ENCODE results near the gene GRHL1.

Gene GRHL1

DNA sequence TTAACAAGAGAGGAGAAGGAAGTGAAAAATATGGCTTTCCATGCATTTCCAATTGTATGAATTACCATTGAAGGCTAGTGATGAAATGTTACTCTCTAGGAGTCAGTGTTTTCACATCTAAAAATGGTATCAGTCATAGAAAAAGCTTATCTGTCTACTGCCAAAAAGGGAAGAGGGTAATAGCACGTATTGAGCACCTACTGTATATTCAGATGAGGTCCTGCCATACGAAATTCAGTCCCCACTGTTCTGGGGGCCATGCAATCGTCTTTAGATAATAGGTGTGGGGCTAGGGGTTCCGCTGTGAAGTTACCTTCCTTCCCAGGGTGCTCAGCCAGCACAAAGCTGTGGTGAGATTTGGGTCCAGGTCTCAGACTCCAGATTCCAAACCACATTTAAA lies 14.2 kb upstream of the GRHL1 start:
- H3K36me3 ChIP-seq (ENCODE audit: control insufficient read depth in 1 of 2, insufficient read depth in 2 of 2, low read length in 2 of 2), result peaks cover 6 to 11% of the 10 kb centered on the region in 2 donors
- H3K27ac ChIP-seq (ENCODE audit: low read length), result no peak overlapping the region
- no peak overlapping the region for H3K4me3 ChIP-seq (ENCODE audit: low read depth in 1 of 2, low read length in 2 of 2)
- H3K4me1 ChIP-seq (ENCODE audit: control insufficient read depth in 1 of 2, insufficient read depth in 2 of 2, low read length in 2 of 2), result no peaks in the 10 kb centered on the region
- H3K9me3 ChIP-seq (ENCODE audit: control insufficient read depth in 1 of 2, low read length in 2 of 2), result no peaks in the 10 kb centered on the region
- H3K27me3 ChIP-seq (ENCODE audit: low read depth, low read length), result no peaks in the 10 kb centered on the region

DNA sequence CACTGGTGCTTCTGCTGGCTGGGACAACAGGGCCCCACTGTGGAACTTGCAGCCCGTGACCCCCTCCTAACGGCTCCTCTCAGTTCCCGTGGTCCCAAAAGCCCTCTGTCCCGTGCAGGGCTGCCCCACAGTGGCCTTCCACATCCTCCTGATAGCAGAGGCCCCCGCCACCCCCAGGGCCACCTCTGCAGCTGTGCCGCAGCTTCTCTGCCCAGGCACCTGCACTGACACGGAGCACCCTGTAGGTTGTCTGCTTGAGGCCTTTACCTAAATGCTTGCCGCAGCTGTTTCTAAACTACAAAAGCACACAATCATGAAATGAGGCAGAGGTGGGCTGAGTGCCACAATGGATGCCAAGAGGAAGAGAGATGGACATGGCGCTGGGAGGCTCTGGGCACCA lies 13.5 kb upstream of the GRHL1 start:
- H3K36me3 ChIP-seq (ENCODE audit: control insufficient read depth in 1 of 2, insufficient read depth in 2 of 2, low read length in 2 of 2), result peaks cover 6 to 9% of the 10 kb centered on the region in 2 donors
- no peak overlapping the region for H3K27ac ChIP-seq (ENCODE audit: low read length)
- H3K27me3 ChIP-seq (ENCODE audit: low read depth, low read length), result no peaks in the 10 kb centered on the region
- no peaks in the 10 kb centered on the region for H3K9me3 ChIP-seq (ENCODE audit: control insufficient read depth in 1 of 2, low read length in 2 of 2)
- no peaks in the 10 kb centered on the region for H3K4me1 ChIP-seq (ENCODE audit: control insufficient read depth in 1 of 2, insufficient read depth in 2 of 2, low read length in 2 of 2)
- no peak overlapping the region for H3K4me3 ChIP-seq (ENCODE audit: low read depth in 1 of 2, low read length in 2 of 2)

DNA sequence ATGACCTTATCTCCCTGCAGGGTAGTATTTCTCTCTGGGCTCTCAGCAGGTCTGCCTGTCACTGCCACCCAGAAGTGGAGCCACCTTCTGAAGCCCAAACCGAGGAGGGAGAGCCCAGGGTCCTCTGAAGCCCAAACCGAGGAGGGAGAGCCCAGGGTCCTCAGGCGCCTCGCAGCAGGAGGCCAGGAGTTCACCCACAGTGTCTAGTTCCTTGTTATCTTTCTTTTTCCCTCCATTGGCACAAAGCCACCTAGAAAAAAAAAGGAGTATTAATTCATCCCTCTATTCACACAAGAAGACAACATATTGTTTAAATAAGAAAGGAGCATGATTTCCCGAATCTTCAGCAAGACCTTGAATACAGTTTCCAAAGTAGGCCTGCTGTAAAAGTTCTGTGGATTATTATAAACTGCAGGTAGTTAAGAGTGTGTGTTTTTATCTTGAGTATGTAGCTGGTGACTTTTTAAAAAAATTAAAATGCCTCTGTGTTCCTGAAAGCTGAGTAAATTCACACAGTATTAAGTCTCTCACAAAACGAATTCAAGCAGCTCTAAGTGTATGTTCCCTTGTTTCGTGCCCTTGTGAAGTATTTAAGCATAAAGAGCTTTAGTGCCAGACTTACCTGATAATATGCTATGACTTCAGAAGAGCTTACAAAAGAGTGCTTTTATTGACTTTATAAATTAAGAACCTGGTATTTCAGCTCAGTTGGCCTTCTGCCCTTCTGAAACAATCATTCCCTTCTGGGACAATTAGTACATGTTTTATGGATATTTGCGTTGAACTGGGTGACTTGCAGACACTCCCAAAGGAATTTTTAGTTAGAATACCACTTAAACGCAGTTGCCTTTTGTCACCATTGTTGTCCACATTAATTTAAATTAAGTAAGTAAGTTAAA lies 11.7 kb upstream of the GRHL1 start:
- Histone ChIP-seq H3K4me3 (ENCODE audit: low read depth in 1 of 2, low read length in 2 of 2) (no peak overlapping the region), H3K27me3 (ENCODE audit: low read depth, low read length) (no peaks in the 10 kb centered on the region), H3K4me1 (ENCODE audit: control insufficient read depth in 1 of 2, insufficient read depth in 2 of 2, low read length in 2 of 2) (no peaks in the 10 kb centered on the region), H3K36me3 (ENCODE audit: control insufficient read depth in 1 of 2, insufficient read depth in 2 of 2, low read length in 2 of 2) (no peaks in the 10 kb centered on the region), H3K27ac (ENCODE audit: low read length) (no peak overlapping the region), H3K9me3 (ENCODE audit: control insufficient read depth in 1 of 2, low read length in 2 of 2) (no peaks in the 10 kb centered on the region)

DNA sequence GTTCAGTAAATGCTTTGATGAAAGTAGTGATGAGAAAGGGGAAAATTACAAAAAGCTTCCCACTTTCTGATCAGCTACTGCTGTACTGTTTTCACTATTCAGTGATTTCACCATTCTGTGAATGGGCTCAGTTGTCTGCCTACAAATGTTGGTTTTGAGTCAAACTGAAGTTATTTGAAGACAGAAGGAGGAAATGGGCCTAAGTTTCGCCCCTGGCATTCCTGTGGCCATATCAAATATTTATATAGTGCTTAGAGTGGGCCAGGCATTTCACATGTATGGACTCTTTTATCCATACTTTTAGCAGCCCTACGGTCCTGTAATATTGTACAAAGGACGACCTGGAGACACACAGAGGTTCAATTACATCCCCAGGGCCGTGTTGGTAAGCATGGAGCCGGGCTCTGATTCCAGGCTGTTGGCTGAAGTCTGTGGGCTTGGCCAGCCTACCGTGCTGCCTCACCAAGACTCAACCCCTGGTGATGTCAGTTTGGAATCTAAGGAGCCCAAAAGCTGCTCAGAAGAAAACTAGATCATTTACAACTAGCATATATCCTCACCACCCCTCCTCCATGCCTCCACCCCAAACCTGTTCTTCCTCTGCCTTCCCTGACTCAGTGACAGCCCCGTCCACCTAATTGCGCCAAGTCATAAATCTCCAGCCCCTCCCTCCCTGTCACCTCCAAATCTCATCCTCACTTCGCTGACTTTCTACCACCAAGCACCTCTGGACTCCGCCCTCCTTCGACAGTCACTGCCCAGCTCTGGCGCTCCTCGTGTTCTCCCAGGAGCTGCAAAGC lies 10.1 kb upstream of the GRHL1 start:
- Histone ChIP-seq H3K4me1 (ENCODE audit: control insufficient read depth in 1 of 2, insufficient read depth in 2 of 2, low read length in 2 of 2) (no peaks in the 10 kb centered on the region), H3K4me3 (ENCODE audit: low read depth in 1 of 2, low read length in 2 of 2) (no peak overlapping the region), H3K36me3 (ENCODE audit: control insufficient read depth in 1 of 2, insufficient read depth in 2 of 2, low read length in 2 of 2) (no peaks in the 10 kb centered on the region), H3K27me3 (ENCODE audit: low read depth, low read length) (no peaks in the 10 kb centered on the region), H3K27ac (ENCODE audit: low read length) (no peak overlapping the region), H3K9me3 (ENCODE audit: control insufficient read depth in 1 of 2, low read length in 2 of 2) (no peaks in the 10 kb centered on the region)

DNA sequence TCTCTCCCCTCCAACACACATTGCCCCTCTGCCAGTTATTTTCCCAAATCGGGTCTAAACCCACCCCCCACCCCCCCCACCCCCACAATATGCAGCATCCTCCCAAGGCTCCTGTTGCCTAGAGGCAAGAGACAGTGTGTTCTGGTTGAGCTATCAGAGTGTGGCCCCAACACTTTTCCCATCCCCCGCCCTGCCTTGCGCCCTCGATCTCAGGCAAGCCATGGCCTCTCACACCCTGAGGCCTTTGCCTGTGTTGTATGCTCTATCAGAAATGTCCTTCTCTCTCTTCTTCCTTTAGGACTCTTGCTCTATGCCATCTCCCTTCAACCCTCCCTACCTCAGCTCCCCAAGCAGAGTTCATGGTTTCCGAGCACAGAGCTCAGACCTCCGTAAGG lies 9.5 kb upstream of the GRHL1 start:
- H3K27ac ChIP-seq (ENCODE audit: low read length), result no peak overlapping the region

DNA sequence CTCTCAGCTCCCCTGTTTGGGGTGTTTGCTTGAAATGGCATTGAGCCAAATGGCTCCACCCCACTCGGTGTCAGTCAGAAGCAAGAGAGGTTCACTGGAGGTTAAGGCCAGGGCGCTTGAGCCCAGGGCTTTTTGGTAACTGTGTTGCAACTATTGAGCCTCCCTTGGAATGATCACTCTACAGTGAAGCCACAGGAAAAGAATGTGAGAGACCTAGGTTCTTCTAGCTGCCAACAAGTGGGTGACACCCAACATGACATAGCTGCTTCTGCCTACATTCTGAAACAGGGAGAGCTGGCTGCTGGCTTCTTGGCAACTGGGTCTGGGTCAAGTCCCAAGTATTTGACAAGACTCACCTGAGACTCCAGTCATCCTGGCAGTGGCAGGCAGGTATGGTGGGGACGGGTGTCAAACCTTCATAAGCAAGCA lies 7.1 kb upstream of the GRHL1 start:
- Histone ChIP-seq H3K27me3 (ENCODE audit: low read depth, low read length) (no peaks in the 10 kb centered on the region), H3K9me3 (ENCODE audit: control insufficient read depth in 1 of 2, low read length in 2 of 2) (no peaks in the 10 kb centered on the region), H3K36me3 (ENCODE audit: control insufficient read depth in 1 of 2, insufficient read depth in 2 of 2, low read length in 2 of 2) (no peaks in the 10 kb centered on the region), H3K27ac (ENCODE audit: low read length) (no peak overlapping the region), H3K4me3 (ENCODE audit: low read depth in 1 of 2, low read length in 2 of 2) (no peak overlapping the region), H3K4me1 (ENCODE audit: control insufficient read depth in 1 of 2, insufficient read depth in 2 of 2, low read length in 2 of 2) (no peaks in the 10 kb centered on the region)

More for the DNA sequence above, 9.5 kb upstream of the GRHL1 start:
- Histone ChIP-seq H3K4me3 (ENCODE audit: low read depth in 1 of 2, low read length in 2 of 2) (no peak overlapping the region), H3K4me1 (ENCODE audit: control insufficient read depth in 1 of 2, insufficient read depth in 2 of 2, low read length in 2 of 2) (no peaks in the 10 kb centered on the region), H3K27me3 (ENCODE audit: low read depth, low read length) (no peaks in the 10 kb centered on the region), H3K9me3 (ENCODE audit: control insufficient read depth in 1 of 2, low read length in 2 of 2) (no peaks in the 10 kb centered on the region), H3K36me3 (ENCODE audit: control insufficient read depth in 1 of 2, insufficient read depth in 2 of 2, low read length in 2 of 2) (no peaks in the 10 kb centered on the region)

DNA sequence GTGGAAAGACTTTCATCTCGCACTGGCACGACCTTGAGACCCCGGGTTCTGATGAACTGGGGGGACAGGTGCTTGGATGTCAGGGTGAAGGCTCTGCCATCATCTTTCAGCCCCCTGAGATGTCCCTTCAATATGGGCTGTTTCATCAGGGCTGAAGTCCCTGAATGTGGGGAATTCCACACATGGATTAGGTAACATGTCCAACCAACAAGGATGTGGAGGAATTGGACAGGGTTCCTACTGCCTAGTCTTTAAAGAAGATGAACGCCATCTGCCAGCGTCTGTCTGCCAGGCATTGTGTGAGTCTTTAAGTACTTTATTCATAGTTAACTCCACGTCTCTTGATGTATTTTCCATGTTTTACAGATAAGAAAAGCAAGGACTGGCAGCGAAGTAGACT lies 5.9 kb upstream of the GRHL1 start:
- Histone ChIP-seq H3K4me1 (ENCODE audit: control insufficient read depth in 1 of 2, insufficient read depth in 2 of 2, low read length in 2 of 2) (no peaks in the 10 kb centered on the region), H3K4me3 (ENCODE audit: low read depth in 1 of 2, low read length in 2 of 2) (no peak overlapping the region), H3K36me3 (ENCODE audit: control insufficient read depth in 1 of 2, insufficient read depth in 2 of 2, low read length in 2 of 2) (no peaks in the 10 kb centered on the region)

DNA sequence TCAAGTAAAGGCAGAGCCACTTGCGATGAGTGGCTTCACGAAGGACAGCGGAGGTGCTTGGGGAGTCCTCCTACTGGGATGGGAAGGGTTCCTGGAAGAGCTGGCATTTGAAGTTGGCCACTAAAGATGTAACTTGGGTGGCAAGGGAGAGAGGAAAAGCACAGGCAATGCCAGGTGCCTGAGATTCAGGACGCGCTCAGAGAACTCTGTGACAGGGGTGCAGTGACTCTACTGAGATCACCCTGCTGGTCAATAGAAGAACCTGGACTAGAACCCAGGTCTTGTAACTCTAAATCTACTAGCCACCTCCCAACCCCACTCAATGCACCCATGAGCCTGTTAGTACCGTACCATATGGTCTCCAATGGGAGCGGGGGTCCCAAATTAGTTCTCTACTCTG lies 5.4 kb upstream of the GRHL1 start:
- Histone ChIP-seq H3K9me3 (ENCODE audit: control insufficient read depth in 1 of 2, low read length in 2 of 2) (no peaks in the 10 kb centered on the region), H3K27me3 (ENCODE audit: low read depth, low read length) (no peaks in the 10 kb centered on the region), H3K27ac (ENCODE audit: low read length) (no peak overlapping the region), H3K36me3 (ENCODE audit: control insufficient read depth in 1 of 2, insufficient read depth in 2 of 2, low read length in 2 of 2) (no peaks in the 10 kb centered on the region), H3K4me3 (ENCODE audit: low read depth in 1 of 2, low read length in 2 of 2) (no peak overlapping the region), H3K4me1 (ENCODE audit: control insufficient read depth in 1 of 2, insufficient read depth in 2 of 2, low read length in 2 of 2) (no peaks in the 10 kb centered on the region)

More for the DNA sequence above, 5.9 kb upstream of the GRHL1 start:
- Histone ChIP-seq H3K27ac (ENCODE audit: low read length) (no peak overlapping the region), H3K9me3 (ENCODE audit: control insufficient read depth in 1 of 2, low read length in 2 of 2) (no peaks in the 10 kb centered on the region), H3K27me3 (ENCODE audit: low read depth, low read length) (no peaks in the 10 kb centered on the region)

DNA sequence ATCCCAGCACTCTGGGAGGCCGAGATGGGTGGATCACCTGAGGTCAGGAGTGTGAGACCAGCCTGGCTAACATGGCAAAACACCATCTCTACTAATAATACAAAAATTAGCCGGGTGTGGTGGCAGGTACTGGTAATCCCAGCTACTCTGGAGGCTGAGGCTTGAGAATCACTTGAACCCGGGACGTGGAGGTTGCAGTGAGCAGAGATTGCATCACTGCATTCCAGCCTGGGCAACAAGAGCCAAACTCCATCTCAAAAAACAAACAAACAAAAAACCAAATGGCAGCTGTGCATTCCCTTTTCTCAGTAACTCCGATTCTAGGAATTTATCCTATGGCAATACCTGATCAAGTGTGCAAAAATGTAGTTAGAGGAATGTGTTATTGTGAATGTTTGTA lies 4.7 kb upstream of the GRHL1 start:
- no peak overlapping the region for H3K27ac ChIP-seq (ENCODE audit: low read length)
- no peaks in the 10 kb centered on the region for H3K36me3 ChIP-seq (ENCODE audit: control insufficient read depth in 1 of 2, insufficient read depth in 2 of 2, low read length in 2 of 2)
- no peaks in the 10 kb centered on the region for H3K4me1 ChIP-seq (ENCODE audit: control insufficient read depth in 1 of 2, insufficient read depth in 2 of 2, low read length in 2 of 2)
- no peaks in the 10 kb centered on the region for H3K9me3 ChIP-seq (ENCODE audit: control insufficient read depth in 1 of 2, low read length in 2 of 2)
- H3K4me3 ChIP-seq (ENCODE audit: low read depth in 1 of 2, low read length in 2 of 2), result no peak overlapping the region
- H3K27me3 ChIP-seq (ENCODE audit: low read depth, low read length), result no peaks in the 10 kb centered on the region

DNA sequence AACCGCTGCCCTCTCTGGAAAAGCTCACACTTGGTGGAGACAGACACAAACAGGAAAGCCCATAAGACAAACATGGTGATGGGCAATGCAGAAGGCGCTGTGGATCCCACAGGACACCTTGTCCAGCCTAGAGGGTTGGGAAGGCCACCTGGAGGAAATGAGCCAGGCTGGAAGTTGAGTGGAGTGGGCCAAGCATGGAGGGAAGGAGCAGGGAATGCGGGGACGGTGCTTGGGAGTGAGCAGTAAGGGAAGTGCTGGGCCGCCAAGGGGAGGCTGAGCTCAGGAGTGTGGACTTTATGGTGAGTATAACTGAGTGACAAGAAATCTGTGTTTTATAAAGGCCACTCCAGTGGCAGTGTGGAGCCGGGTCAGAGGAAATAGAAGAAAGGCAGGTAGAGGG lies 2.8 kb upstream of the GRHL1 start:
- H3K9me3 ChIP-seq (ENCODE audit: control insufficient read depth in 1 of 2, low read length in 2 of 2), result no peaks in the 10 kb centered on the region

DNA sequence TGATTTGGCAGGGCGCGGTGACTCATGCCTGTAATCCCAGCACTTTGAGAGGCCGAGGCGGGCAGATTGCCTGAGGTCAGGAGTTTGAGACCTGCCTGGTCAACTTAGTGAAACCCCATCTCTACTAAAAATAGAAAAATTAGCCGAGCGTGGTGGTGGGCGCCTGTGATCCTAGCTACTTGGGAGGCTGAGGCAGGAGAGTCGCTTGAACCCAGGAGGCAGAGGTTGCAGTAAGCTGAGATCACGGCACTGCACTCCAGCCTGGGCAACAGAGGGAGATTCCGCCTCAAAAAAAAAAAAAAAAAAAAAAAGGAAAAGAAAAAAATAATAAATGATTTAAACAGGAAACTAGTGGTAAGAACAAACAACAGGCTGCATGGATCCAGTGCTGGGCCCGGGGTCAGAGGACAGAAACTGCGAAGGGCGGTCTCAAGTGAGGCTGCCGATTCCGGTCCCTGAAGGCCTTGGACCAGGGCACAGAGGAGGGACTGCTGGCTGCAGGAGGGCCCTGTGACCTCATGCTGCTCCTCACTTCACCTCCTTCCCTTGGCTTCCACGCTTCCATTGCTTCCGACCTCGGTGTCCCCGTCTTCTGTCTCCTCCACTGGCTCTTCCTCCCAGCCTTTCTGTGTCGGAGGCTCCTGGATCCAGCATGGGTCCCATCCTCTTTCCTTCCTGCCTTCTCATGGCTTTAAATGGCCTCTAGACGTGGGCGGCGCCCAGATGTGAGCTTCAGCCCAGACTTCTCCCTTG lies 2.1 kb upstream of the GRHL1 start:
- no peaks in the 10 kb centered on the region for H3K27me3 ChIP-seq (ENCODE audit: low read depth, low read length)
- H3K4me1 ChIP-seq (ENCODE audit: control insufficient read depth in 1 of 2, insufficient read depth in 2 of 2, low read length in 2 of 2), result no peaks in the 10 kb centered on the region
- no peaks in the 10 kb centered on the region for H3K36me3 ChIP-seq (ENCODE audit: control insufficient read depth in 1 of 2, insufficient read depth in 2 of 2, low read length in 2 of 2)
- H3K27ac ChIP-seq (ENCODE audit: low read length), result no peak overlapping the region
- H3K9me3 ChIP-seq (ENCODE audit: control insufficient read depth in 1 of 2, low read length in 2 of 2), result no peaks in the 10 kb centered on the region
- no peak overlapping the region for H3K4me3 ChIP-seq (ENCODE audit: low read depth in 1 of 2, low read length in 2 of 2)

More for the DNA sequence above, 2.8 kb upstream of the GRHL1 start:
- Histone ChIP-seq H3K4me3 (ENCODE audit: low read depth in 1 of 2, low read length in 2 of 2) (no peak overlapping the region), H3K36me3 (ENCODE audit: control insufficient read depth in 1 of 2, insufficient read depth in 2 of 2, low read length in 2 of 2) (no peaks in the 10 kb centered on the region), H3K27ac (ENCODE audit: low read length) (no peak overlapping the region), H3K27me3 (ENCODE audit: low read depth, low read length) (no peaks in the 10 kb centered on the region), H3K4me1 (ENCODE audit: control insufficient read depth in 1 of 2, insufficient read depth in 2 of 2, low read length in 2 of 2) (no peaks in the 10 kb centered on the region)
